Suprapubic skin (tissue), 4 donors: Measurements from ENCODE around the gene TSPAN15. TPM values are rescaled to one million over a fixed set of nuclear protein-coding genes. Genes with fewer than 3 reads are reported as not detected.
A peak's percentile ranks its signal among the peaks of the same experiment; 100 is the strongest.

Experiments
- DNase-seq, 2 donors: peaks; one replicate each; pipeline ENCODE4 v3.0.0-alpha.2; 2019; ENCODE audit warnings: low spot score in 2 of 2
- H3K27ac ChIP-seq: fragments of 200-600 bp; sonication (generic); one replicate; pipeline ENCODE4 v1.5.1; 2019
- H3K27me3 ChIP-seq: fragments of 200-600 bp; sonication (generic); one replicate; pipeline ENCODE4 v1.5.1; 2019
- H3K36me3 ChIP-seq: fragments of 200-600 bp; sonication (generic); one replicate; pipeline ENCODE4 v1.5.1; 2019
- H3K4me1 ChIP-seq: fragments of 200-600 bp; sonication (generic); one replicate; pipeline ENCODE4 v1.5.1; 2019
- H3K4me3 ChIP-seq: fragments of 200-600 bp; sonication (generic); one replicate; pipeline ENCODE4 v1.5.1; 2019; ENCODE audit warnings: mild to moderate bottlenecking
- H3K9me3 ChIP-seq: fragments of 200-600 bp; sonication (generic); one replicate; pipeline ENCODE4 v1.5.1; 2019
- CTCF ChIP-seq, 2 donors: fragments of 200-600 bp in 1 of 2; fragments of 450-650 bp in 1 of 2; sonication (generic) in 1 of 2; IDR thresholded peaks; one replicate each; pipeline ENCODE4 v1.5.1; 2016 to 2019; ENCODE audit warnings: antibody characterized with exemption in 2 of 2, mild to moderate bottlenecking in 1 of 2, moderate library complexity in 1 of 2
- EP300 ChIP-seq: sonication (generic); formaldehyde crosslinking; IDR thresholded peaks from one replicate; pipeline ENCODE4 v1.6.1; 2017; ENCODE audit warnings: antibody characterized with exemption
- POLR2A ChIP-seq, 2 donors: fragments of 450-650 bp; IDR thresholded peaks; one replicate each; pipeline ENCODE4 v1.6.1; 2017; ENCODE audit warnings: antibody characterized with exemption in 2 of 2, mild to moderate bottlenecking in 2 of 2, moderate library complexity in 2 of 2
- POLR2AphosphoS5 ChIP-seq, 3 donors: sonication (generic); formaldehyde crosslinking; IDR thresholded peaks; one replicate each; pipeline ENCODE4 v1.6.1; 2017; ENCODE audit warnings: antibody characterized with exemption in 3 of 3
- WGBS: methylation state at CpG from one replicate; pipeline ENCODE4 v1.1.5; 2018; 5-methylcytosine and 5-hydroxymethylcytosine counted together
- total RNA-seq, 4 donors: library from RNA; depleted of rRNA; stranded (reverse); fragments of >200 nt; gene quantifications; one replicate each; pipeline ENCODE4 v1.1.0, GENCODE V29; 2016

Gene TSPAN15
- total RNA-seq, 4 donors from 2014 or later: 4.0 to 18.1 (median 11.7) TPM

GRCh38 chr10:69405221-69405620 lies 46.0 kb upstream of the TSPAN15 start:
- no peak for DNase-seq
- Histone ChIP-seq H3K36me3 (peaks cover 24% of the 10 kb centered on the region), H3K4me3 (no peak overlapping the region), H3K9me3 (no peaks in the 10 kb centered on the region), H3K27ac (peak overlapping the region; percentile 32), H3K27me3 (no peaks in the 10 kb centered on the region), H3K4me1 (peaks cover 38% of the 10 kb centered on the region)
- TF ChIP-seq CTCF (IDR thresholded peaks at IDR 0.05): no peak
- no peak for TF ChIP-seq POLR2AphosphoS5 (IDR thresholded peaks at IDR 0.05)
- TF ChIP-seq POLR2A (IDR thresholded peaks at IDR 0.05): no peak
- no peak for TF ChIP-seq EP300
- 49% methylated on average over 4 of the region's 4 CpGs for WGBS

GRCh38 chr10:69406302-69406811 lies 44.9 kb upstream of the TSPAN15 start:
- TF ChIP-seq CTCF (IDR thresholded peaks at IDR 0.05) (no peak), POLR2A (IDR thresholded peaks at IDR 0.05) (no peak), POLR2AphosphoS5 (IDR thresholded peaks at IDR 0.05) (no peak), EP300 (no peak)
- Histone ChIP-seq H3K36me3 (peaks cover 14% of the 10 kb centered on the region), H3K27me3 (no peaks in the 10 kb centered on the region), H3K4me3 (no peak overlapping the region), H3K4me1 (peaks cover 43% of the 10 kb centered on the region), H3K27ac (no peak overlapping the region), H3K9me3 (no peaks in the 10 kb centered on the region)
- WGBS: 21% methylated on average over 5 of the region's 5 CpGs
- no peak for DNase-seq

- WGBS: 64% methylated on average over 6 of the region's 6 CpGs
Observed at GRCh38 chr10:69406816-69407580, 44.3 kb upstream of the TSPAN15 start.

GRCh38 chr10:69407621-69408301 lies 43.5 kb upstream of the TSPAN15 start:
- no peak for DNase-seq
- Histone ChIP-seq H3K4me1 (peaks cover 46% of the 10 kb centered on the region), H3K27me3 (no peaks in the 10 kb centered on the region), H3K27ac (peak overlapping the region; percentile 7), H3K9me3 (no peaks in the 10 kb centered on the region), H3K36me3 (peaks cover 2% of the 10 kb centered on the region), H3K4me3 (no peak overlapping the region)
- TF ChIP-seq POLR2A (IDR thresholded peaks at IDR 0.05): no peak
- TF ChIP-seq EP300: no peak
- no peak for TF ChIP-seq CTCF (IDR thresholded peaks at IDR 0.05)
- TF ChIP-seq POLR2AphosphoS5 (IDR thresholded peaks at IDR 0.05): no peak
- WGBS: 70% methylated on average over 12 of the region's 14 CpGs

More at GRCh38 chr10:69406816-69407580, 44.3 kb upstream of the TSPAN15 start:
- DNase-seq: no peak
- Histone ChIP-seq H3K4me1 (peaks cover 46% of the 10 kb centered on the region), H3K9me3 (no peaks in the 10 kb centered on the region), H3K27me3 (no peaks in the 10 kb centered on the region), H3K27ac (no peak overlapping the region), H3K36me3 (peaks cover 9% of the 10 kb centered on the region), H3K4me3 (no peak overlapping the region)
- TF ChIP-seq CTCF (IDR thresholded peaks at IDR 0.05) (no peak), EP300 (no peak), POLR2AphosphoS5 (IDR thresholded peaks at IDR 0.05) (no peak), POLR2A (IDR thresholded peaks at IDR 0.05) (no peak)
